Liver (tissue), 9 donors: ENCODE results near the gene TSPEAR. TPM values are rescaled to one million over a fixed set of nuclear protein-coding genes. Genes with fewer than 3 reads are reported as not detected.

Experiments used
- DNase-seq: peaks from one replicate; pipeline ENCODE4 v3.0.0-alpha.2; 2017; ENCODE audit warnings: low spot score
- H3K27ac ChIP-seq, 2 donors: one replicate each; pipeline ENCODE4 v1.7.0; 2013; ENCODE audit warnings: inconsistent platforms in 2 of 2, low read length in 2 of 2, control low read depth in 1 of 2, low read depth in 1 of 2, mild to moderate bottlenecking in 1 of 2
- H3K27me3 ChIP-seq, 4 donors: one replicate each; pipeline versions ENCODE4 v1.6.1 to v1.7.0; 2013; ENCODE audit warnings: low read length in 3 of 4, inconsistent platforms in 1 of 4, mild to moderate bottlenecking in 1 of 4, moderate library complexity in 1 of 4; ENCODE audit not compliant: control insufficient read depth in 4 of 4, insufficient read depth in 4 of 4
- H3K36me3 ChIP-seq, 4 donors: one replicate each; pipeline versions ENCODE4 v1.6.1 to v1.7.0; 2013; ENCODE audit warnings: low read length in 3 of 4, mild to moderate bottlenecking in 3 of 4, low read depth in 1 of 4, moderate library complexity in 1 of 4; ENCODE audit not compliant: control insufficient read depth in 4 of 4, insufficient read depth in 3 of 4
- H3K4me1 ChIP-seq, 4 donors: one replicate each; pipeline versions ENCODE4 v1.6.1 to v1.7.0; 2013; ENCODE audit warnings: low read length in 3 of 4, mild to moderate bottlenecking in 3 of 4, moderate library complexity in 1 of 4; ENCODE audit not compliant: control insufficient read depth in 4 of 4, insufficient read depth in 4 of 4
- H3K4me3 ChIP-seq, 3 donors: one replicate each; pipeline versions ENCODE4 v1.6.1 to v1.7.0; 2013; ENCODE audit warnings: low read length in 3 of 3, control low read depth in 1 of 3, low read depth in 1 of 3, mild to moderate bottlenecking in 1 of 3
- H3K9ac ChIP-seq, 2 donors: one replicate each; pipeline ENCODE4 v1.7.0; 2013; ENCODE audit warnings: low read length in 2 of 2, mild to moderate bottlenecking in 2 of 2, moderate library complexity in 2 of 2, control low read depth in 1 of 2, low read depth in 1 of 2
- H3K9me3 ChIP-seq, 4 donors: one replicate each; pipeline versions ENCODE4 v1.6.1 to v1.7.0; 2013; ENCODE audit warnings: low read length in 3 of 4; ENCODE audit not compliant: control insufficient read depth in 4 of 4
- EGR1 ChIP-seq, 2 donors: IDR thresholded peaks; 2 replicates each; pipeline ENCODE4 v1.6.1; 2016 to 2018; ENCODE audit warnings: antibody characterized with exemption in 2 of 2, low read depth in 2 of 2
- FOXA1 ChIP-seq: IDR thresholded peaks from 2 replicates; pipeline ENCODE4 v1.6.1; 2016; ENCODE audit warnings: antibody characterized with exemption
- FOXA2 ChIP-seq: IDR thresholded peaks from 2 replicates; pipeline ENCODE4 v1.6.1; 2016; ENCODE audit warnings: antibody characterized with exemption
- GABPA ChIP-seq, 2 donors: IDR thresholded peaks in 1 of 2; conservative IDR thresholded peaks in 1 of 2; 2 replicates each; pipeline ENCODE4 v1.6.1; 2016; ENCODE audit warnings: antibody characterized with exemption in 2 of 2, mild to moderate bottlenecking in 1 of 2, moderate library complexity in 1 of 2
- HNF4A ChIP-seq, 2 donors: conservative IDR thresholded peaks; 2 replicates each; pipeline ENCODE4 v1.6.1; 2016; ENCODE audit warnings: antibody characterized with exemption in 2 of 2, mild to moderate bottlenecking in 2 of 2
- JUND ChIP-seq, 2 donors: IDR thresholded peaks; 2 replicates each; pipeline ENCODE4 v1.6.1; 2016; ENCODE audit warnings: antibody characterized with exemption in 2 of 2
- NR2F2 ChIP-seq: IDR thresholded peaks from 2 replicates; pipeline ENCODE4 v1.6.1; 2016; ENCODE audit warnings: antibody characterized with exemption
- RAD21 ChIP-seq, 2 donors: IDR thresholded peaks; 2 replicates each; pipeline ENCODE4 v1.6.1; 2016; ENCODE audit warnings: antibody characterized with exemption in 2 of 2, mild to moderate bottlenecking in 2 of 2
- RXRA ChIP-seq, 2 donors: IDR thresholded peaks; 2 replicates each; pipeline ENCODE4 v1.6.1; 2017 to 2018; ENCODE audit warnings: antibody characterized with exemption in 2 of 2, mild to moderate bottlenecking in 1 of 2
- SP1 ChIP-seq: IDR thresholded peaks from 2 replicates; pipeline ENCODE4 v1.6.1; 2018; ENCODE audit warnings: antibody characterized with exemption, mild to moderate bottlenecking
- TAF1 ChIP-seq: conservative IDR thresholded peaks from 2 replicates; pipeline ENCODE4 v1.6.1; 2016; ENCODE audit warnings: antibody characterized with exemption, mild to moderate bottlenecking
- YY1 ChIP-seq: IDR thresholded peaks from 2 replicates; pipeline ENCODE4 v1.6.1; 2016; ENCODE audit warnings: antibody characterized with exemption, mild to moderate bottlenecking
- WGBS: extraction: QIAGEN DNeasy Blood & Tissue Kit; methylation state at CpG from one replicate; pipeline ENCODE4 v1.1.7; 2013; 5-methylcytosine and 5-hydroxymethylcytosine counted together
- polyA plus RNA-seq, 2 donors: library from polyadenylated mRNA; stranded (reverse) in 1 of 2; unstranded in 1 of 2; fragments of 200-250 nt in 1 of 2; fragments of >200 nt in 1 of 2; fragmentation: Nextera tagmentation in 1 of 2; extraction: Ambion mirVana in 1 of 2; gene quantifications; one replicate each; pipeline versions ENCODE4 v1.2.1 to v1.2.3, GENCODE V29; 2013 to 2015
- total RNA-seq, 2 donors: library from RNA; depleted of rRNA; stranded (reverse); fragments of >200 nt; gene quantifications; one replicate each; pipeline ENCODE4 v1.2.3, GENCODE V29; 2014
- TF ChIP-seq, protein P1 (sequence below): IDR thresholded peaks from 2 replicates; pipeline ENCODE4 v1.6.1; 2016; ENCODE audit warnings: antibody characterized with exemption
- TF ChIP-seq, protein P2 (sequence below): IDR thresholded peaks from 2 replicates; pipeline ENCODE4 v1.6.1; 2016; ENCODE audit warnings: antibody characterized with exemption
- TF ChIP-seq, protein P3 (sequence below): IDR thresholded peaks from 2 replicates; pipeline ENCODE4 v1.6.1; 2016; ENCODE audit warnings: antibody characterized with exemption
- donor health status: healthy.
- donor health status: healthy.
- donor health status: healthy.
- donor health status: healthy.
- donor health status: healthy.

Gene TSPEAR
- total and polyA plus RNA-seq, 4 donors = under 0.01 to 0.14 (median 0.01) TPM; not detected in 1

DNA sequence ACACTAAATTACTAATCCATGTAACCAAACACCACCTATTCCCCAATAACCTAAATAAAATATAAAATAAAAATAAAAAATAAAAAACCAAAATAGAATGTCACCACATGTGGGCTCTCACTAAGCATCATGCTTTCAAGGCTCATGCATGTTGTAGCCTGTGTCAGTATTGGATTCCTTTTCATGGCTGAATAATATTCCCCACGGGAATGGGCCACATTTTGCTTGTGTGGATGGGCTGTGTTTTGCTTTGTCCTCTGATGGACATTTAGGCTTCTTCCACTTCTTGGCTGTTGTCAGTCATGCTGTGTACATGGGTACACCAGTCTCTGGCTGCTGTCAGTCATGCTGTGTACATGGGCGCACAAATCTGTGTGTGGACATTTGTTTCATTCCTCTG is 122.3 kb downstream of the TSPEAR start:
- Histone ChIP-seq H3K4me1 (peaks cover 1 to 24% (median 15%) of the 10 kb centered on the region in 4 donors), H3K4me3 (no peak overlapping the region), H3K27me3 (no peaks in the 10 kb centered on the region), H3K36me3 (no peaks in the 10 kb centered on the region), H3K9ac (no peak overlapping the region), H3K9me3 (peaks cover 0 to 6% (median 0%) of the 10 kb centered on the region in 4 donors), H3K27ac (no peak overlapping the region)
- DNase-seq = no peak
- WGBS = 95% methylated on average over 2 of the region's 2 CpGs
- TF ChIP-seq NR2F2 (no peak), YY1 (no peak), HNF4A (conservative IDR thresholded peaks at IDR 0.05) (no peak), RXRA (IDR thresholded peaks at IDR 0.05) (no peak), FOXA1 (no peak), EGR1 (IDR thresholded peaks at IDR 0.05; ENCODE audit: low read depth in 2 of 2) (no peak), TAF1 (no peak)
- TF ChIP-seq, protein P1, sequence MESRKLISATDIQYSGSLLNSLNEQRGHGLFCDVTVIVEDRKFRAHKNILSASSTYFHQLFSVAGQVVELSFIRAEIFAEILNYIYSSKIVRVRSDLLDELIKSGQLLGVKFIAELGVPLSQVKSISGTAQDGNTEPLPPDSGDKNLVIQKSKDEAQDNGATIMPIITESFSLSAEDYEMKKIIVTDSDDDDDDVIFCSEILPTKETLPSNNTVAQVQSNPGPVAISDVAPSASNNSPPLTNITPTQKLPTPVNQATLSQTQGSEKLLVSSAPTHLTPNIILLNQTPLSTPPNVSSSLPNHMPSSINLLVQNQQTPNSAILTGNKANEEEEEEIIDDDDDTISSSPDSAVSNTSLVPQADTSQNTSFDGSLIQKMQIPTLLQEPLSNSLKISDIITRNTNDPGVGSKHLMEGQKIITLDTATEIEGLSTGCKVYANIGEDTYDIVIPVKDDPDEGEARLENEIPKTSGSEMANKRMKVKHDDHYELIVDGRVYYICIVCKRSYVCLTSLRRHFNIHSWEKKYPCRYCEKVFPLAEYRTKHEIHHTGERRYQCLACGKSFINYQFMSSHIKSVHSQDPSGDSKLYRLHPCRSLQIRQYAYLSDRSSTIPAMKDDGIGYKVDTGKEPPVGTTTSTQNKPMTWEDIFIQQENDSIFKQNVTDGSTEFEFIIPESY = no peak

DNA sequence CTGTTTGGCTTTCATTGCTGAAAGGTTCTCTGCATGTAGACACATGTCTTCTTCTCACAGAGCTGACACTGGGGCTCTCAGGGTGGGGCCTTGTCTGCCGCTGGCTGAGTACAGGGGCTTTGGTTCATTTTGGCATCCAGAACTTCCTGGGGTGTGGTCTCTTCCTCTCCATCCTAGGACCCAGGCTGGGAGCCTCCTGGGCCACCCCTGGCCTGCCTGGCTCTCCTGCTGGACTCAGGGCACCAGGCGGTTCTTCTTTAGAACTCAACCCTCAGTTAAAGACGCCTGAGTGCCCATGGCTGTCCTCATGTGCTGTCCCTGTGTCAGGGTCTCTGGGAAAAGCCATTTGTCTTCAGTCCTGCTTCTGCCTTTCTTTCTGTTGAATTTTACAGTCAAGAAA is 125.5 kb downstream of the TSPEAR start:
- Histone ChIP-seq H3K27me3 (no peaks in the 10 kb centered on the region), H3K36me3 (no peaks in the 10 kb centered on the region), H3K27ac (no peak overlapping the region), H3K9ac (no peak overlapping the region), H3K4me3 (no peak overlapping the region), H3K4me1 (no peaks in the 10 kb centered on the region), H3K9me3 (peaks cover 0 to 9% (median under 1%) of the 10 kb centered on the region in 4 donors)
- TF ChIP-seq RAD21 (IDR thresholded peaks at IDR 0.05) (no peak), TAF1 (no peak)
- no peak for DNase-seq
- 87% methylated on average over 3 of the region's 3 CpGs for WGBS

DNA sequence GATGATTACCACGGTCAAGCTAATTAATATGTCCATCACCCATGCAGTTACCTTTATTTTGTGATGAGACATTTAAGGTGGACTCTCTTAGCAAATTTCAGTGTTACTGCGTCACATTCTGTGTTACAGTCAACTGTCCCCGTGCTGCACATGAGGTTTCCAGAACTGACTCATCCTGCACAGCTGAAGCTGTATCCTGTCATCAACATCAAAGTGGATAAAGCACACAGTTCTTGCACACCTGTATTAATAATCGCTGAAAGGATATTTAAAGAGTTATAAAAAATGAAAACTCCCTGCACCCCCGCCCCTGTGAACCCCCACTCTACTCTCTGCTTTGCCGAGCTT is 127.6 kb downstream of the TSPEAR start:
- no peak for DNase-seq
- TF ChIP-seq SP1 (no peak), GABPA (IDR thresholded peaks at IDR 0.05 in 1 of 2, conservative IDR thresholded peaks at IDR 0.05 in 1 of 2) (no peak), FOXA2 (no peak), FOXA1 (no peak), RXRA (IDR thresholded peaks at IDR 0.05) (no peak), JUND (IDR thresholded peaks at IDR 0.05) (no peak), RAD21 (IDR thresholded peaks at IDR 0.05) (no peak), YY1 (no peak)
- TF ChIP-seq, protein P2, sequence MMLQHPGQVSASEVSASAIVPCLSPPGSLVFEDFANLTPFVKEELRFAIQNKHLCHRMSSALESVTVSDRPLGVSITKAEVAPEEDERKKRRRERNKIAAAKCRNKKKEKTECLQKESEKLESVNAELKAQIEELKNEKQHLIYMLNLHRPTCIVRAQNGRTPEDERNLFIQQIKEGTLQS = no peak
- TF ChIP-seq, protein P3, sequence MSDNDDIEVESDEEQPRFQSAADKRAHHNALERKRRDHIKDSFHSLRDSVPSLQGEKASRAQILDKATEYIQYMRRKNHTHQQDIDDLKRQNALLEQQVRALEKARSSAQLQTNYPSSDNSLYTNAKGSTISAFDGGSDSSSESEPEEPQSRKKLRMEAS = no peak
- Histone ChIP-seq H3K9ac (no peak overlapping the region), H3K4me1 (peaks cover 0 to 6% (median 0%) of the 10 kb centered on the region in 4 donors), H3K4me3 (no peak overlapping the region), H3K27ac (no peak overlapping the region), H3K36me3 (no peaks in the 10 kb centered on the region), H3K9me3 (peaks cover 0 to 9% (median under 1%) of the 10 kb centered on the region in 4 donors), H3K27me3 (no peaks in the 10 kb centered on the region)
- WGBS = 81% methylated on average over 6 of the region's 6 CpGs
